ENCODE measurements around the gene ALG10B.
"Not testable (repeated sequence)": the region's sequence is repeated elsewhere in the genome, so short reads cannot be mapped to it uniquely, and the experiment has no call there.

DNA sequence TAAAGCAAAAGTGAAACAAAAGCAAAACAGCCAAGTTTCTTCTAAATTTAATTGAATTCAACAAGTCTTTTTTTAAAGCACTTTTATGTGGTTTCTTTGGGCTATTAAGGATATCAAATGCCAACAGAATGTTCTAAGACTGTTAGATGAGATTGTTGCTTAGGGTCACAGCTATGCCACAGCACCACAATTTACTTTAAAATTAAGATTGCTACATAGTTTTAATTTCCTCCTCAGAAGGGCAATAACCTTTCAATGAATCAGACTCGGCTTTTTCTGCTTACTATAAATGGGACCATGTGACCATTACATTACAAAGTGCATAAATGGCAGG, 34.6 kb downstream of the ALG10B start:
- TF ChIP-seq RB1 (IDR thresholded peaks at IDR 0.05; ENCODE audit: low read depth); CTCF (IDR thresholded peaks at IDR 0.05 in 2 of 3, conservative IDR thresholded peaks at IDR 0.05 in 1 of 3; ENCODE audit: insufficient read depth in 2 of 3, low read depth in 1 of 3, low read length in 3 of 3); POLR2A (conservative IDR thresholded peaks at IDR 0.05); MLX (CRISPR knock-in tag; conservative IDR thresholded peaks at IDR 0.05); ZFP1 (CRISPR knock-in tag; IDR thresholded peaks at IDR 0.05); PURB (CRISPR knock-in tag; IDR thresholded peaks at IDR 0.05; ENCODE audit: low read depth); EZH2 (IDR thresholded peaks at IDR 0.05; ENCODE audit: borderline replicate concordance, low read depth, low read length); MTA2 (IDR thresholded peaks at IDR 0.05; ENCODE audit: low read depth); ZNF263 (CRISPR knock-in tag; IDR thresholded peaks at IDR 0.05; ENCODE audit: borderline replicate concordance); HDAC2 (IDR thresholded peaks at IDR 0.05); JUND (IDR thresholded peaks at IDR 0.05; ENCODE audit: borderline replicate concordance, low read depth, low read length); JUND (tag; IDR thresholded peaks at IDR 0.05; ENCODE audit: borderline replicate concordance, low read depth, low read length); CREB3 (tag; conservative IDR thresholded peaks at IDR 0.05; ENCODE audit: low read depth): not testable (repeated sequence)

Measured in K562 (cell line).